B cell (primary cell): ENCODE results near the gene PML. TPM values are rescaled to one million over a fixed set of nuclear protein-coding genes. Genes with fewer than 3 reads are reported as not detected.
A peak's percentile ranks its signal among the peaks of the same experiment; 100 is the strongest.

ENCODE experiments used
- ATAC-seq: fragments of 200-7000 bp; cut with Tn5 transposase; one replicate; pipeline ENCODE4 v1.10.0; 2021; ENCODE audit warnings: low read depth, mild to moderate bottlenecking, moderate number of reproducible peaks, moderate library complexity
- CTCF ChIA-PET: fragments of 350-600 bp; sonication (Branson Sonifier 250); formaldehyde crosslinking; loops from one replicate; lab custom pipeline; 2021; ENCODE audit warnings: antibody characterized with exemption, inconsistent platforms; lab: Charles Lee
- POLR2A ChIA-PET: fragments of 350-600 bp; sonication (Branson Sonifier 250); formaldehyde crosslinking; loops from one replicate; lab custom pipeline; 2021; ENCODE audit warnings: antibody characterized with exemption; lab: Charles Lee
- DNase-seq: peaks from one replicate; pipeline ENCODE4 v3.0.0; 2013
- H2AFZ ChIP-seq: 2 replicates; pipeline ENCODE4 v1.6.1; 2012; ENCODE audit warnings: mild to moderate bottlenecking, low read depth, low read length; ENCODE audit not compliant: insufficient read depth, poor library complexity, severe bottlenecking
- H3K27ac ChIP-seq, 2 donors: 1 replicate in 1 of 2; 2 replicates in 1 of 2; pipeline ENCODE4 v1.5.1; 2012 to 2013; ENCODE audit warnings: low read length in 2 of 2, mild to moderate bottlenecking in 2 of 2, moderate library complexity in 1 of 2
- H3K27me3 ChIP-seq, 4 experiments: fragments of 200-600 bp in 1 of 4; sonication (generic) in 1 of 4; replicated peaks in 1 of 4; 1 replicate in 2 of 4; 2 replicates in 2 of 4; pipeline versions ENCODE4 v1.6.1 to v1.7.0; 2013 to 2016; ENCODE audit warnings: low read length in 3 of 4, mild to moderate bottlenecking in 2 of 4, mixed read lengths in 1 of 4, moderate library complexity in 1 of 4; ENCODE audit not compliant: insufficient read depth in 4 of 4, control insufficient read depth in 3 of 4; ENCODE audit errors: control extremely low read depth in 1 of 4
- H3K36me3 ChIP-seq, 2 experiments: replicated peaks in 1 of 2; 1 replicate in 1 of 2; 2 replicates in 1 of 2; pipeline versions ENCODE4 v1.6.1 to v1.7.1; 2013; ENCODE audit warnings: low read length in 1 of 2; ENCODE audit not compliant: insufficient read depth in 2 of 2, control insufficient read depth in 1 of 2; ENCODE audit errors: control extremely low read depth in 1 of 2, extremely low read depth in 1 of 2
- H3K4me1 ChIP-seq, 2 donors: fragments of 200-600 bp in 1 of 2; sonication (generic) in 1 of 2; 1 replicate in 1 of 2; 2 replicates in 1 of 2; pipeline versions ENCODE4 v1.5.1 to v1.6.1; 2013 to 2017; ENCODE audit warnings: low read length in 2 of 2; ENCODE audit not compliant: control insufficient read depth in 2 of 2, insufficient read depth in 2 of 2
- H3K4me2 ChIP-seq: replicated peaks from 2 replicates; pipeline ENCODE3; 2012; ENCODE audit warnings: mild to moderate bottlenecking, low read depth, low read length; ENCODE audit not compliant: poor library complexity, severe bottlenecking
- H3K4me3 ChIP-seq, 5 experiments: fragments of 200-600 bp in 1 of 5; sonication (generic) in 1 of 5; 1 replicate in 3 of 5; 2 replicates in 2 of 5; pipeline versions ENCODE4 v1.5.1 to v1.7.0; 2011 to 2016; ENCODE audit warnings: low read length in 4 of 5, mild to moderate bottlenecking in 4 of 5, low read depth in 2 of 5, control low read depth in 1 of 5, moderate library complexity in 1 of 5; ENCODE audit not compliant: insufficient read depth in 1 of 5; ENCODE audit errors: control extremely low read depth in 1 of 5, extremely low read depth in 1 of 5
- H3K79me2 ChIP-seq: fragments of 200-600 bp; sonication (generic); one replicate; pipeline ENCODE4 v1.6.0; 2016; ENCODE audit warnings: low read length; ENCODE audit not compliant: control insufficient read depth, insufficient read depth
- H3K9ac ChIP-seq: fragments of 200-600 bp; sonication (generic); 2 replicates; pipeline ENCODE4 v1.6.1; 2017; ENCODE audit warnings: mild to moderate bottlenecking, low read length, moderate library complexity
- H3K9me3 ChIP-seq, 3 donors: one replicate each; pipeline versions ENCODE4 v1.6.1 to v1.7.1; 2013; ENCODE audit warnings: low read length in 2 of 3; ENCODE audit not compliant: control insufficient read depth in 2 of 3, insufficient read depth in 1 of 3; ENCODE audit errors: control extremely low read depth in 1 of 3
- H4K20me1 ChIP-seq: 2 replicates; pipeline ENCODE4 v1.6.0; 2012; ENCODE audit warnings: mild to moderate bottlenecking, low read length; ENCODE audit not compliant: insufficient read depth, control insufficient read depth, poor library complexity, severe bottlenecking
- H3K27ac Mint-ChIP-seq: one replicate; pipeline ENCODE4 v1.8.0; 2021; ENCODE audit warnings: mixed read lengths
- H3K27me3 Mint-ChIP-seq: one replicate; pipeline ENCODE4 v1.8.0; 2021; ENCODE audit warnings: mixed read lengths
- H3K4me1 Mint-ChIP-seq: one replicate; pipeline ENCODE4 v1.8.0; 2021; ENCODE audit warnings: mixed read lengths
- H3K4me3 Mint-ChIP-seq: one replicate; pipeline ENCODE4 v1.8.0; 2021; ENCODE audit warnings: mixed read lengths
- H3K9me3 Mint-ChIP-seq: one replicate; pipeline ENCODE4 v1.8.0; 2022; ENCODE audit warnings: mixed read lengths; ENCODE audit not compliant: insufficient read depth
- EZH2 ChIP-seq: IDR thresholded peaks from 2 replicates; pipeline ENCODE4 v1.6.1; 2012; ENCODE audit warnings: borderline replicate concordance, low read depth, mild to moderate bottlenecking, moderate library complexity, low read length; ENCODE audit not compliant: insufficient read depth, poor library complexity, severe bottlenecking
- WGBS: methylation state at CpG from one replicate; pipeline ENCODE4 v1.1.5; 2013; ENCODE audit warnings: missing lambda C conversion rate; ENCODE audit not compliant: insufficient coverage; 5-methylcytosine and 5-hydroxymethylcytosine counted together
- intact Hi-C: fragments of 100-400 bp; cut with micrococcal nuclease; formaldehyde crosslinking; loops from one replicate; pipeline ENCODE4 v1.10.0; 2022
- polyA plus RNA-seq: library from polyadenylated mRNA; depleted of rRNA; stranded (reverse); fragments of >200 nt; gene quantifications from 2 replicates; pipeline ENCODE4 v1.2.3, GENCODE V29; 2012
- total RNA-seq, 2 donors: library from RNA; stranded (reverse); fragments of 120-200 nt in 1 of 2; gene quantifications; 1 replicate in 1 of 2; 2 replicates in 1 of 2; pipeline versions ENCODE4 v1.2.3 to v1.2.4, GENCODE V29; 2013 to 2022
- TF ChIP-seq, protein P1 (sequence below): fragments of 200-600 bp; IDR thresholded peaks from one replicate; pipeline ENCODE4 v1.8.0; 2022; ENCODE audit warnings: antibody characterized with exemption, mild to moderate bottlenecking

PML gene
- total and polyA plus RNA-seq, 2 donors (not counting 1 experiment from before 2014, with no cell fraction given): 59.2 to 66.3 TPM

DNA sequence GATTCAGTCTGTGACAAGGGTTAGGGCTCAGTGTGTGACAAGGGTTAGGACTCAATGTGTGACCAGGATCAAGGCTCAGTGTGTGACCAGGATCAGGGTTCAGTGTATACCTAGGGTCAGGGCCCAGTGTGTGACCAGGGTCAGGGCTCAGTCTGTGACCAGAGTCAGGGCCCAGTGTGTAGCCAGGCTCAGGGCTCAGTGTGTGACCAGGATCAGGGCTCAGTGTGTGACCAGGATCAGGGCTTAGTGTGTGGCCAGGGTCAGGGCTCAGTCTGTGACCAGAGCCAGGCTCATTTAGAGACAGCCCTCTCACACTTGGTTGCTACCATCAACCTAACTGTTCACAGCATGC, 44.1 kb upstream of the PML start:
- ChIA-PET CTCF (interaction anchor here (0.9 to 2.2 kb wide), 7 partner anchors 10 to 24 kb away, joined by 3 to 20 read pairs (median 5); no protein-coding TSS in a partner anchor), POLR2A (no interaction called here)
- Histone ChIP-seq H3K27me3 (peaks cover 0 to 9% (median 0%) of the 10 kb centered on the region in 4 experiments), H2AFZ (peak overlapping the region; percentile 38), H3K9me3 (no peaks in the 10 kb centered on the region), H3K36me3 (no peaks in the 10 kb centered on the region), H3K79me2 (no peaks in the 10 kb centered on the region), H4K20me1 (no peaks in the 10 kb centered on the region), H3K27ac (no peak overlapping the region), H3K4me1 (peaks cover 6 to 14% of the 10 kb centered on the region in 2 donors), H3K9ac (no peak overlapping the region), H3K4me2 (no peak overlapping the region), H3K4me3 (no peak overlapping the region)
- intact Hi-C loops: no loop called here
- Mint-ChIP-seq H3K9me3 (no peaks in the 10 kb centered on the region), H3K4me3 (no peak overlapping the region), H3K27ac (no peak overlapping the region), H3K4me1 (peaks cover 17% of the 10 kb centered on the region), H3K27me3 (peaks cover 6% of the 10 kb centered on the region)
- no peak for ATAC-seq
- TF ChIP-seq, protein P1, sequence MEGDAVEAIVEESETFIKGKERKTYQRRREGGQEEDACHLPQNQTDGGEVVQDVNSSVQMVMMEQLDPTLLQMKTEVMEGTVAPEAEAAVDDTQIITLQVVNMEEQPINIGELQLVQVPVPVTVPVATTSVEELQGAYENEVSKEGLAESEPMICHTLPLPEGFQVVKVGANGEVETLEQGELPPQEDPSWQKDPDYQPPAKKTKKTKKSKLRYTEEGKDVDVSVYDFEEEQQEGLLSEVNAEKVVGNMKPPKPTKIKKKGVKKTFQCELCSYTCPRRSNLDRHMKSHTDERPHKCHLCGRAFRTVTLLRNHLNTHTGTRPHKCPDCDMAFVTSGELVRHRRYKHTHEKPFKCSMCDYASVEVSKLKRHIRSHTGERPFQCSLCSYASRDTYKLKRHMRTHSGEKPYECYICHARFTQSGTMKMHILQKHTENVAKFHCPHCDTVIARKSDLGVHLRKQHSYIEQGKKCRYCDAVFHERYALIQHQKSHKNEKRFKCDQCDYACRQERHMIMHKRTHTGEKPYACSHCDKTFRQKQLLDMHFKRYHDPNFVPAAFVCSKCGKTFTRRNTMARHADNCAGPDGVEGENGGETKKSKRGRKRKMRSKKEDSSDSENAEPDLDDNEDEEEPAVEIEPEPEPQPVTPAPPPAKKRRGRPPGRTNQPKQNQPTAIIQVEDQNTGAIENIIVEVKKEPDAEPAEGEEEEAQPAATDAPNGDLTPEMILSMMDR: no peak
- TF ChIP-seq EZH2: no peak
- DNase-seq: no peak

GRCh38 chr15:73950831-73951561, 43.5 kb upstream of the PML start:
- peak; percentile 66 for DNase-seq
- 3% methylated on average over 15 of the region's 15 CpGs for WGBS
- Histone ChIP-seq H3K9ac (no peak overlapping the region), H3K4me3 (no peak overlapping the region), H3K27me3 (peaks cover 0 to 7% (median 0%) of the 10 kb centered on the region in 4 experiments), H3K79me2 (no peaks in the 10 kb centered on the region), H4K20me1 (no peaks in the 10 kb centered on the region), H3K9me3 (no peaks in the 10 kb centered on the region), H3K27ac (no peak overlapping the region), H3K36me3 (no peaks in the 10 kb centered on the region), H2AFZ (peak overlapping the region; percentile 38), H3K4me1 (peaks cover 6 to 13% of the 10 kb centered on the region in 2 donors), H3K4me2 (peak overlapping the region; percentile 22)
- H3K27ac Mint-ChIP-seq: no peak overlapping the region
- TF ChIP-seq, protein P1: peak; percentile 66
- TF ChIP-seq EZH2: no peak
- intact Hi-C loops: loop anchor here (1.0 kb wide), 1 partner anchor 13 kb away; no protein-coding TSS in a partner anchor
- no peak overlapping the region for H3K4me3 Mint-ChIP-seq
- POLR2A ChIA-PET: no interaction called here
- H3K4me1 Mint-ChIP-seq: peaks cover 16% of the 10 kb centered on the region
- H3K27me3 Mint-ChIP-seq: peaks cover 6% of the 10 kb centered on the region
- peak; percentile 58 for ATAC-seq
- CTCF ChIA-PET: interaction anchor here (0.7 to 2.2 kb wide), 9 partner anchors 9 to 25 kb away, joined by 3 to 20 read pairs (median 5); no protein-coding TSS in a partner anchor
- H3K9me3 Mint-ChIP-seq: no peaks in the 10 kb centered on the region
